NCI-H146 (cell line): ENCODE results near the gene DCANP1.

ENCODE experiments used
- DNase-seq: peaks from one replicate; lab custom pipeline; 2025; lab: John Stamatoyannopoulos, UW

DCANP1 gene

GRCh38 chr5:135456238-135457099, 9.3 kb upstream of the DCANP1 start:
- no peak for DNase-seq

DNA sequence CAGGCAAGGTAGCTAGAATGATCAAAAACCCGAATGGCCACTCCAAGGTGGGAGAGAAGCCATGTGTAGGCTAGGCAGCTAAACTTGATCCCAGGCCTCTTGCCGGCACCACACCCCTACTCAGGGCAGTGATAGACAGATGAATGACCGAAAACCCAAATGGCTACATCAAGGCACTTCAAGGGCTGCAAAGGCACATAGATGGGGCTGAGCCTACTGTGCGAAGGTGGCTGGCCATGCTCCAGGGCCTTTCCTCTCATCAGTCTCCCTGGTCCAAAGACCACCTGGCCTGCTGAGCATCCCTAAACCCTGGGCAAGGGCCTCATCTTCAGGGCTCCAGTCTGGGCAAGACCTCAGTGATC, 8.7 kb upstream of the DCANP1 start:
- no peak for DNase-seq

DNA sequence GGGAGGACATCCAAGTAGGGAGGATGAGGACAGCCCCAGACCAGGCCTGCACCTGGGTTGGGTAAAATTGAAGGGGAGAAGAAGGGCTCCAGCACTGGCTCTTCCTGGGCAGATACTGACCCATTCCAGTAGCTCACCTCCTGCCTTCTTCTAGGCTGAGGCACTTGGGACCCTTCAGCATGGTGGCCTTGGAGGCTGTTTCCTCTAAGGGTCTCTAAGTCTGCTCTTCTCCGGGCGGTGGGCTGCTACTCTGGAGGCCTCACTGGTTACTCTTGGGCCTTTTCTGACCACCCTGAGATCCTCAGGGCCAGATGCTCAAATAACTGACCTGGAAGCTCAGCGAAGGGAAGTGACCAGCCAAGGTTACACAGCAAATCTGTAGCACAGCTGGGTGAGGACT, 7.8 kb upstream of the DCANP1 start:
- no peak for DNase-seq

DNA sequence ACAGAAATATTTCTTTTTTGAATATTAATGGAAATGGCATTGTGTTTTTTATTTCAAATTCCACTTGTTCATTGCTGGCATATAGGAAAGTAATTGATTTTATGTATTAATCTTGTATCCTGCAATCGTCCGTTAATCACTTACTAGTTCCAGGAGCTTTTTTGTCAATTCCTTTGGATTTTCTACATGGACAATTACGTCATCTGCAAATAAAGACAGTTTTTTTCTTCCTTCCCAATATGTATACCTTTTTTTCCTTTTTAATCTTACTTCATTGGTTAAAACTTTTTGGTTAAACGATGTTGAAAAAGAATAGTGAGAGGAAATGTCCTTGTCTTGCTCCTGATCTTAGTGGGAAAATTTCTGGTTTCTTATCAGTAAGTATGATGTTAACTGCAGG, 6.5 kb upstream of the DCANP1 start:
- no peak for DNase-seq

DNA sequence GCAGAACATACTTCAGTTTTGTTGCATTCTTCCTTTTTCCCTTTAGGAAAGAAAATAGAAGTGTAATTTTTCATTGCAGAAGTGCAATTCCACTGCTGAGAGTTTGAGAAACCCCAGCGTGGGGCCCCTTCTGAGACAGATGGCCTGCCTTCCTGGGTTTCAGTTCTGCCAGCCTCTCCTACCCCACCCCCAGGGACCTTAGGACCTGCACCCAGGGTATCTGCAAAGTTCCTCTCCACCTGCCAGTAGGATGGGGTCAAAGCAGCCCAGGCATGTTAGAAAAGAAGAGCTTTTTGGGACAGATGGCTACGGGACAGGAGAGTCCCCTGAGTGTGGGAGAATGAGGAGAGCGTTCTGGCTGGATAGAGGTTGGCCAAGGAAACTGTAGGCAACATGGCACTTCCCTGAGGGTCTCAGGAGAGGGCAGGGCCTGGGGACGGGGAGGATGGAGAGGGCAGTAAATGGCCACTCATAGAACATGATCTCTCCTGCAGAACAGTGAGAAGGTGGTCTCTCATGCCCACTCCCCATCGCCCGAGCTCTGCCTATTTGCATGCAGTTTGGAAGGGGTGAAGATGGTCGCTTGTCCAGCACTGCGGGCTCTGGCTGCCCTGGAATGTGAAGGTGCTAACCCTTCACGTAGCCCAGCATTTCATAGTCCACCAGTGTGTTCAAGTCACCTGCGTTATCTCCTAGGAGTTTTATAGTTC, 5.3 kb upstream of the DCANP1 start, which contains the start of gene TIFAB:
Gene TIFAB, minus strand, starts transcription at position 31 of the 710 bp plus-strand sequence. CDS start 2,412 bp downstream, outside the sequence.
- no peak for DNase-seq

- DNase-seq: no peak
Measured at GRCh38 chr5:135451581-135452320, 4.6 kb upstream of the DCANP1 start.

- DNase-seq: no peak
Measured at GRCh38 chr5:135450952-135451351, 3.8 kb upstream of the DCANP1 start.

DNA sequence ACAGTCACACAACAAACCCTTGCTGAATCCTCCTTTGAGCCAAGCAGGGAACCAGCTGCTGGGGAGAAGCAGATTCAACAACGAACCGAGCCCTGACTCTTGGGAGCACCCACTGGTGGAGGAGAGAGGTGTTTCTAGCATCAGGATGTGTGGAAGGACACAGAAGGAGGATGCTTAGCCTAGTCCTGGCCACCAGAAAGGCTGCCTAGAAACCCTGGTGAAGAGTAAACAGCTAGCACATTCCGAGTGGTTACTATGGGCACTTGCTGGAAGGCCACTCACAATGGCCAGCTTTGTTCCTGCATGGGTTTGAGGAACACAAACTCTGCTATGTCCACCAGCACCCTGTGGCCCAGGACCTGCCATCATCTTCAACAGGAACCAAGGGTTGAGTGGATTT, 3.2 kb upstream of the DCANP1 start:
- no peak for DNase-seq

- DNase-seq: no peak
Measured at GRCh38 chr5:135449644-135450043, 2.5 kb upstream of the DCANP1 start.

GRCh38 chr5:135448791-135449507, 1.8 kb upstream of the DCANP1 start:
- DNase-seq: no peak

- no peak for DNase-seq
Measured at GRCh38 chr5:135448071-135448739, 1.1 kb upstream of the DCANP1 start.

DNA sequence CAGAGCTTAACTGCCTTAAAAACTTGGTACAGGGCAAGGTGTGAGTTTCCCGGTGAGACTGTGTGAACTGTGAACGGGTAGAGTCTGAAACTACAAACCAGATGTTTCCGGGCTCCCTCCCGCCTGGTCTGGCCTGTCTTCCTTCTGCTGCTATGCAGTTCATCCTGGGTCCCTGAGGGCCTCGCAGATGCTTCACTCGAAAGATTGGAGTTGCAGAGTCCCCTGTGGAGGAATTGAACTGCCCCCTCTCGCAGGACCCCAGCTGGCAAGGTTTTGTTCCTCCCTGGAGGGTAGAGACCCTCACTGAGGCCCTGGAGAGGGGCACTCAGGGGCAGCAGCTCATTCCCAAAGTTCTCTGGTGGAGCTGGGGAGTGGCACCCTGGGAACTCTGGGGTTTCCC, 533 bp downstream of the DCANP1 start:
- DNase-seq: no peak

DNA sequence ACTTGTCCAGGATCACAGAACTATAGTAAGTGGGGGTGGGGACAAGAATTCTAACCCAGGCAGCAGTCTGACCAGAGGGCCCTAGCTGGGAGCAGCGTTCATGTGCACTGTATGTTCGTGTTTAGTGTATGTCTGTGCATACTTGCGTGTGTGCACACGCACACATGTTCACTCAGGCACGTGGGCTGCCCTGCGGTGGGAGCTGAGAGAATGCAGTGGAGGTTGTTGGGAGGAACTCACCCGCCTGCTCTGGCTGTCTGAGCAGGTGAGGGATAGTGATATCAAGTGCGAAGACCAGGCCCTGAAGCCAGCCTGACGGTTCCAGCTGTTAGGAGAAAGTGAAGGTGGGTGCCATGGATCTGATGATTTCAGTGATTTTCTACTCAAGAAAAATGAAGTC, 942 bp downstream of the DCANP1 start:
- no peak for DNase-seq

- no peak for DNase-seq
Measured at GRCh38 chr5:135445306-135445985, 1.7 kb downstream of the DCANP1 start.

GRCh38 chr5:135444881-135445280, 2.3 kb downstream of the DCANP1 start:
- no peak for DNase-seq

- DNase-seq: no peak
Measured at GRCh38 chr5:135444360-135444759, 2.8 kb downstream of the DCANP1 start.

DNA sequence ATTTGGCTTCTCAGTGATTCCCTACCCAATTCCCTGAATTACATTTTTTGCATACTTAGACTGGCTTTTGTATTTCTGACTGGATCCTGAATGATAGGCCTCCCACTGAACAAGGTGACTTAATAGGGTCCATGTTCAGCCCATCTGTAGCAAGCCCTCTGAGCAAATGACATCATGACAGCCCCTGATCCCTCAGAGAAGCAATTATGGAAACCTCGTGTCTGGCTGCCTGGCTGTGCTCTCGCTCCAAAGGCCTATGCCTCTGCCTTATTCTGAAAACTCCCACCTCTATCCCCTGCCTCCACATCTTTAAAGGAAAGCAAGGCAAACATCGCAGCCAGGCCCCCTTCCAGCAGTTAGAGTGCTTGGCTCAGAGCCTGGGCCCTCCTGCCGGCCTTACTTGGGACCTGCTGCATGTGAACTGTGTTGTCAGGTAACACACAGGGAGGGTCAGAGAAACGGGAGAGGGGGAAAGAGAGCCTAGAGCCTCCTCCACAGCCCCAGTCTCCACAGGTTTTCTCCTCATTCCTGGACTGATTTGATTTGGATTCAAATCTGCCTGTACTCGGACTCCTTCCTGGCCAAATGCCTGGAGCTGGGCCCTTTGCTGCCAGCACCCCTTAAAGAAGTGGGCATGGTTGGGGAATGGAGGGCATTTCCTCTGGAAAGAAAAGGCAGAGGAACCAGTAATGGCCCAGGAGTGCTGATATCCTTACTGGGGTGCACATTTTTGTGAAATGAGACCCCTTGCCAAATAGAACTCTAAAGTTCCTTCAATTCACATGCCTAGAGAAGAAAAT, 3.8 kb downstream of the DCANP1 start:
- DNase-seq: no peak

GRCh38 chr5:135442431-135443160, 4.6 kb downstream of the DCANP1 start:
- DNase-seq: no peak

GRCh38 chr5:135441919-135442318, 5.2 kb downstream of the DCANP1 start:
- DNase-seq: no peak
